H9 (cell line): ENCODE data around the gene UQCR11. TPM values are rescaled to one million over a fixed set of nuclear protein-coding genes. Genes with fewer than 3 reads are reported as not detected.

Experiments
- DNase-seq: peaks from one replicate; pipeline ENCODE4 v3.0.0-alpha.2; 2017
- H2AFZ ChIP-seq: one replicate; pipeline ENCODE4 v1.6.1; 2013; ENCODE audit warnings: mild to moderate bottlenecking, low read length, control low read depth, moderate library complexity
- H2AK5ac ChIP-seq: 2 replicates; pipeline ENCODE4 v1.6.1; 2013; ENCODE audit warnings: low read length, control low read depth, mixed read lengths; ENCODE audit not compliant: insufficient read length
- H2BK120ac ChIP-seq: one replicate; pipeline ENCODE4 v1.6.1; 2013; ENCODE audit warnings: low read depth, mild to moderate bottlenecking, low read length, control low read depth, inconsistent platforms; ENCODE audit not compliant: poor library complexity, severe bottlenecking
- H2BK12ac ChIP-seq: 2 replicates; pipeline ENCODE4 v1.6.1; 2013; ENCODE audit warnings: low read length, control low read depth, mixed read lengths, low read depth; ENCODE audit not compliant: insufficient read length
- H2BK15ac ChIP-seq: 2 replicates; pipeline ENCODE4 v1.6.1; 2013; ENCODE audit warnings: low read depth, low read length, control low read depth
- H2BK20ac ChIP-seq: one replicate; pipeline ENCODE4 v1.6.1; 2013; ENCODE audit warnings: low read depth, mild to moderate bottlenecking, low read length, control low read depth, inconsistent platforms; ENCODE audit not compliant: poor library complexity, severe bottlenecking
- H2BK5ac ChIP-seq: 2 replicates; pipeline ENCODE4 v1.6.1; 2013; ENCODE audit warnings: low read length, control low read depth, mixed read lengths; ENCODE audit not compliant: insufficient read length
- H3K14ac ChIP-seq: 2 replicates; pipeline ENCODE4 v1.6.1; 2013; ENCODE audit warnings: low read length, control low read depth; ENCODE audit not compliant: insufficient read depth
- H3K18ac ChIP-seq: 2 replicates; pipeline ENCODE4 v1.6.1; 2013; ENCODE audit warnings: low read depth, mild to moderate bottlenecking, mixed read lengths, low read length, control low read depth; ENCODE audit not compliant: insufficient read length
- H3K23ac ChIP-seq: 2 replicates; pipeline ENCODE4 v1.6.1; 2013; ENCODE audit warnings: low read length, control low read depth, mixed read lengths, low read depth; ENCODE audit not compliant: insufficient read length
- H3K23me2 ChIP-seq: 2 replicates; pipeline ENCODE4 v1.6.1; 2013; ENCODE audit warnings: low read depth, mild to moderate bottlenecking, mixed read lengths, low read length, control low read depth; ENCODE audit not compliant: insufficient read length, poor library complexity, severe bottlenecking
- H3K27ac ChIP-seq: 2 replicates; pipeline ENCODE4 v1.5.1; 2013; ENCODE audit warnings: low read length, control low read depth, mixed read lengths, low read depth; ENCODE audit not compliant: insufficient read length
- H3K27me3 ChIP-seq: 2 replicates; pipeline ENCODE4 v1.6.1; 2013; ENCODE audit warnings: low read length, control low read depth, inconsistent platforms; ENCODE audit not compliant: insufficient read depth
- H3K4ac ChIP-seq: 2 replicates; pipeline ENCODE4 v1.6.1; 2013; ENCODE audit warnings: low read depth, mild to moderate bottlenecking, control low read depth, inconsistent platforms, low read length, moderate library complexity
- H3K4me1 ChIP-seq: 2 replicates; pipeline ENCODE4 v1.6.1; 2013; ENCODE audit warnings: low read length, control low read depth, inconsistent platforms; ENCODE audit not compliant: insufficient read depth
- H3K4me2 ChIP-seq: 2 replicates; pipeline ENCODE4 v1.6.1; 2013; ENCODE audit warnings: low read length, control low read depth, mixed read lengths; ENCODE audit not compliant: insufficient read length, insufficient read depth
- H3K56ac ChIP-seq: 2 replicates; pipeline ENCODE4 v1.6.1; 2013; ENCODE audit warnings: low read depth, mild to moderate bottlenecking, mixed read lengths, low read length, control low read depth; ENCODE audit not compliant: insufficient read length
- H3K79me1 ChIP-seq: 2 replicates; pipeline ENCODE4 v1.6.1; 2013; ENCODE audit warnings: low read depth, mild to moderate bottlenecking, moderate library complexity, low read length, control low read depth, inconsistent platforms; ENCODE audit not compliant: insufficient read depth, poor library complexity, severe bottlenecking
- H3K79me2 ChIP-seq: 2 replicates; pipeline ENCODE4 v1.6.1; 2013; ENCODE audit warnings: low read length, control low read depth, inconsistent platforms; ENCODE audit not compliant: insufficient read depth
- H3K9ac ChIP-seq: 2 replicates; pipeline ENCODE4 v1.6.1; 2013; ENCODE audit warnings: low read length, control low read depth, mixed read lengths; ENCODE audit not compliant: insufficient read length; ENCODE audit errors: extremely low read depth
- H3K9me3 ChIP-seq: one replicate; pipeline ENCODE4 v1.6.1; 2013; ENCODE audit warnings: low read depth, low read length, inconsistent platforms; ENCODE audit not compliant: control insufficient read depth
- H3T11ph ChIP-seq: one replicate; pipeline ENCODE4 v1.6.1; 2013; ENCODE audit warnings: mild to moderate bottlenecking, low read length, control low read depth, inconsistent platforms
- H4K20me1 ChIP-seq: one replicate; pipeline ENCODE4 v1.6.1; 2013; ENCODE audit not compliant: control insufficient read depth, insufficient read length, insufficient read depth
- H4K5ac ChIP-seq: 2 replicates; pipeline ENCODE4 v1.6.1; 2013; ENCODE audit warnings: low read depth, mild to moderate bottlenecking, mixed read lengths, low read length, control low read depth; ENCODE audit not compliant: insufficient read length
- H4K8ac ChIP-seq: replicated peaks from 2 replicates; pipeline ENCODE4 v1.6.1; 2013; ENCODE audit warnings: low read length, control low read depth, mixed read lengths, low read depth; ENCODE audit not compliant: insufficient read length
- H4K91ac ChIP-seq: 2 replicates; pipeline ENCODE4 v1.6.1; 2013; ENCODE audit warnings: low read depth, mild to moderate bottlenecking, moderate library complexity, mixed read lengths, low read length, control low read depth; ENCODE audit not compliant: insufficient read length
- H3K27ac Mint-ChIP-seq, 3 experiments: 2 replicates in 2 of 3; 3 replicates in 1 of 3; pipeline ENCODE4 v1.8.0; 2020 to 2021; ENCODE audit warnings: mixed read lengths in 3 of 3, mild to moderate bottlenecking in 1 of 3, moderate library complexity in 1 of 3
- H3K27me3 Mint-ChIP-seq: 2 replicates; pipeline ENCODE4 v1.8.0; 2021; ENCODE audit warnings: low read depth, mild to moderate bottlenecking, moderate library complexity, mixed read lengths
- H3K36me3 Mint-ChIP-seq, 3 experiments: 2 replicates in 2 of 3; 3 replicates in 1 of 3; pipeline ENCODE4 v1.8.0; 2020 to 2021; ENCODE audit warnings: low read depth in 3 of 3, mixed read lengths in 3 of 3; ENCODE audit not compliant: insufficient read depth in 1 of 3
- H3K4me1 Mint-ChIP-seq, 2 experiments: 2 replicates each; pipeline ENCODE4 v1.8.0; 2020; ENCODE audit warnings: mixed read lengths in 2 of 2
- H3K4me3 Mint-ChIP-seq, 2 experiments: 2 replicates in 1 of 2; 3 replicates in 1 of 2; pipeline ENCODE4 v1.8.0; 2020 to 2021; ENCODE audit warnings: mild to moderate bottlenecking in 2 of 2, mixed read lengths in 2 of 2, moderate library complexity in 1 of 2
- H3K9me3 Mint-ChIP-seq, 2 experiments: 2 replicates in 1 of 2; 3 replicates in 1 of 2; pipeline ENCODE4 v1.8.0; 2020; ENCODE audit warnings: mild to moderate bottlenecking in 2 of 2, mixed read lengths in 2 of 2, moderate library complexity in 1 of 2
- WGBS: extraction: QIAGEN DNeasy Blood & Tissue Kit; methylation state at CpG from one replicate; pipeline ENCODE4 v1.1.7; 2013; ENCODE audit warnings: missing lambda C conversion rate, low lambda C conversion rate, mixed read lengths; ENCODE audit not compliant: insufficient read length; ENCODE audit errors: extremely low coverage; 5-methylcytosine and 5-hydroxymethylcytosine counted together
- total RNA-seq: library from RNA; stranded (reverse); gene quantifications from 2 replicates; pipeline ENCODE4 v1.2.1, GENCODE V29; 2021
- TF ChIP-seq, protein P1 (sequence below): fragments of 200-600 bp; sonication (generic); conservative IDR thresholded peaks from 3 replicates; pipeline ENCODE4 v1.8.0; 2021; ENCODE audit warnings: antibody characterized with exemption, mild to moderate bottlenecking

Gene UQCR11
- total RNA-seq, 1 experiment from 2014 or later = 174 TPM

DNA sequence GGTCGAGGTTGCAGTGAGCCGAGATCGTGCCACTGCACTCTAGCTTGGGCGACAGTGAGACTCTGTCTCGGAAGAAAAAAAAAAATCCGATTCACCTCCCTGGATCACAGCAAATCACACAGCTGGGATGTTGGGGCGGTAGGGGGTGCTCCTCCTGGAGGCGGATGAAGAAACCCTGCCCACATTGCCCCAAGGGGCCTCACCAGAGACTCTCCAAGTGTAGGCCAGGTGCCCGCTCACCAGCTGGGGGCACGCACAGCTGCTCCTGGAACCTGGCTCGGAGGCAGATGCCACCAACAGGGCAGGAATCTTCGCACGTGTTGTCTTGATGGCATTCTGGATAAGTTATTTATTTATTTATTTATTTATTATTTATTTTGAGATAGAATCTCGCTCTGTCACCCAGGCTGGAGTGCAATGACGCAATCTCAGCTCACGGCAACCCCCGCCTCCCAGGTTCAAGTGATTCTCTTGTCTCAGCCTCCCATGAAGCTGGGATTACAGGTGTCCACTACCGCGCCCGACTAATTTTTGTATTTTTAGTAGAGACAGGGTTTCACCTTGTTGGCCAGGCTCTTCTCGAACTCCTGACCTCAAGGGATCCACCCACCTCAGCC lies 3.1 kb downstream of the UQCR11 start:
- H3K9me3 Mint-ChIP-seq = no peaks in the 10 kb centered on the region
- no peaks in the 10 kb centered on the region; the same call in 1 of the 2 replicates for H3K27me3 Mint-ChIP-seq
- H3K36me3 Mint-ChIP-seq = peaks cover 14 to 30% (median 27%) of the 10 kb centered on the region in 3 experiments
- H3K27ac Mint-ChIP-seq = peak overlapping the region in 1 of 3 experiments; percentile 73; a peak in 2 of 7 replicates
- H4K91ac ChIP-seq = no peak overlapping the region
- no peak overlapping the region for H3K56ac ChIP-seq
- no peak overlapping the region for H3K4me2 ChIP-seq
- WGBS = no CpG with 5 or more reads among the region's 21 CpGs
- H3K27ac ChIP-seq = no peak overlapping the region
- H3K27me3 ChIP-seq = no peaks in the 10 kb centered on the region
- H4K20me1 ChIP-seq = no peaks in the 10 kb centered on the region
- no peak overlapping the region for H2AK5ac ChIP-seq
- no peak overlapping the region for H3T11ph ChIP-seq
- DNase-seq = no peak
- H2BK15ac ChIP-seq = no peak overlapping the region
- H2BK5ac ChIP-seq = no peak overlapping the region
- H3K4ac ChIP-seq = no peak overlapping the region
- no peak overlapping the region for H3K9ac ChIP-seq
- H3K4me1 ChIP-seq = no peaks in the 10 kb centered on the region
- peaks cover 9% of the 10 kb centered on the region for H3K23me2 ChIP-seq
- no peak overlapping the region for H3K23ac ChIP-seq
- H2BK120ac ChIP-seq = no peak overlapping the region
- H3K4me3 Mint-ChIP-seq = peak overlapping the region in 1 of 2 experiments; percentile 9; a peak in 2 of 5 replicates
- peaks cover 13 to 18% of the 10 kb centered on the region in 2 experiments for H3K4me1 Mint-ChIP-seq
- H3K79me1 ChIP-seq = peaks cover 4% of the 10 kb centered on the region
- no peak overlapping the region for H3K18ac ChIP-seq
- H2BK20ac ChIP-seq = no peak overlapping the region
- H2AFZ ChIP-seq = no peak overlapping the region
- H3K14ac ChIP-seq = no peak overlapping the region
- H4K5ac ChIP-seq = no peak overlapping the region
- peaks cover 18% of the 10 kb centered on the region; the same call in 1 of the 2 replicates for H3K79me2 ChIP-seq
- H4K8ac ChIP-seq = no peak overlapping the region
- H3K9me3 ChIP-seq = no peaks in the 10 kb centered on the region
- no peak overlapping the region for H2BK12ac ChIP-seq
- TF ChIP-seq, protein P1, sequence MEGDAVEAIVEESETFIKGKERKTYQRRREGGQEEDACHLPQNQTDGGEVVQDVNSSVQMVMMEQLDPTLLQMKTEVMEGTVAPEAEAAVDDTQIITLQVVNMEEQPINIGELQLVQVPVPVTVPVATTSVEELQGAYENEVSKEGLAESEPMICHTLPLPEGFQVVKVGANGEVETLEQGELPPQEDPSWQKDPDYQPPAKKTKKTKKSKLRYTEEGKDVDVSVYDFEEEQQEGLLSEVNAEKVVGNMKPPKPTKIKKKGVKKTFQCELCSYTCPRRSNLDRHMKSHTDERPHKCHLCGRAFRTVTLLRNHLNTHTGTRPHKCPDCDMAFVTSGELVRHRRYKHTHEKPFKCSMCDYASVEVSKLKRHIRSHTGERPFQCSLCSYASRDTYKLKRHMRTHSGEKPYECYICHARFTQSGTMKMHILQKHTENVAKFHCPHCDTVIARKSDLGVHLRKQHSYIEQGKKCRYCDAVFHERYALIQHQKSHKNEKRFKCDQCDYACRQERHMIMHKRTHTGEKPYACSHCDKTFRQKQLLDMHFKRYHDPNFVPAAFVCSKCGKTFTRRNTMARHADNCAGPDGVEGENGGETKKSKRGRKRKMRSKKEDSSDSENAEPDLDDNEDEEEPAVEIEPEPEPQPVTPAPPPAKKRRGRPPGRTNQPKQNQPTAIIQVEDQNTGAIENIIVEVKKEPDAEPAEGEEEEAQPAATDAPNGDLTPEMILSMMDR = no peak
